Measurements from ENCODE around the gene GNAO1.

- TF ChIP-seq CTCF (conservative IDR thresholded peaks at IDR 0.05; ENCODE audit: low read depth, low read length), result no peak
- no peak for TF ChIP-seq EZH2 (IDR thresholded peaks at IDR 0.05; ENCODE audit: low read length, unreplicated experiment)
Measured at GRCh38 chr16:56190048-56190676, 1.1 kb upstream of the GNAO1 start.

Measured in PC-3 (cell line).